Neuronal stem cell (in vitro differentiated cells): ENCODE results near the gene STPG3.

ENCODE experiments used
- DNase-seq: peaks from one replicate; pipeline ENCODE4 v3.0.0-alpha.2; 2013; ENCODE audit warnings: low spot score
- H2AFZ ChIP-seq: one replicate; pipeline ENCODE4 v1.6.1; 2013; ENCODE audit warnings: mild to moderate bottlenecking, low read length, inconsistent platforms
- H2AK5ac ChIP-seq: 2 replicates; pipeline ENCODE4 v1.6.1; 2013; ENCODE audit warnings: low read depth, mild to moderate bottlenecking, inconsistent platforms, low read length, moderate library complexity, mixed read lengths
- H2BK120ac ChIP-seq: 2 replicates; pipeline ENCODE4 v1.6.1; 2013; ENCODE audit warnings: low read depth, mild to moderate bottlenecking, inconsistent platforms, low read length, moderate library complexity, mixed read lengths
- H2BK12ac ChIP-seq: one replicate; pipeline ENCODE4 v1.6.1; 2013; ENCODE audit warnings: low read length, inconsistent platforms
- H2BK15ac ChIP-seq: 2 replicates; pipeline ENCODE4 v1.6.1; 2013; ENCODE audit warnings: mild to moderate bottlenecking, low read length, inconsistent platforms, mixed read lengths
- H2BK5ac ChIP-seq: one replicate; pipeline ENCODE4 v1.6.1; 2013; ENCODE audit warnings: inconsistent platforms, mild to moderate bottlenecking, low read length, moderate library complexity
- H3K14ac ChIP-seq: one replicate; pipeline ENCODE4 v1.6.1; 2013; ENCODE audit warnings: low read length, inconsistent platforms
- H3K18ac ChIP-seq: 2 replicates; pipeline ENCODE4 v1.6.1; 2013; ENCODE audit warnings: low read length, inconsistent platforms
- H3K23ac ChIP-seq: 2 replicates; pipeline ENCODE4 v1.6.1; 2013; ENCODE audit warnings: low read depth, mild to moderate bottlenecking, mixed read lengths, low read length, inconsistent platforms; ENCODE audit not compliant: poor library complexity
- H3K27ac ChIP-seq: replicated peaks from 3 replicates; pipeline ENCODE4 v1.5.1; 2013; ENCODE audit warnings: low read length, inconsistent platforms
- H3K27me3 ChIP-seq, 3 experiments: 2 replicates each; pipeline ENCODE4 v1.6.1; 2013; ENCODE audit warnings: low read length in 3 of 3, mild to moderate bottlenecking in 2 of 3, inconsistent platforms in 1 of 3, low read depth in 1 of 3, mixed read lengths in 1 of 3, moderate library complexity in 1 of 3; ENCODE audit not compliant: control insufficient read depth in 3 of 3, insufficient read depth in 3 of 3
- H3K36me3 ChIP-seq, 2 donors: replicated peaks in 1 of 2; 2 replicates each; pipeline ENCODE4 v1.6.1; 2013; ENCODE audit warnings: low read length in 2 of 2; ENCODE audit not compliant: control insufficient read depth in 2 of 2, insufficient read depth in 2 of 2
- H3K4ac ChIP-seq: 2 replicates; pipeline ENCODE4 v1.6.1; 2013; ENCODE audit warnings: inconsistent platforms, mild to moderate bottlenecking, low read length, moderate library complexity
- H3K4me1 ChIP-seq, 2 donors: 1 replicate in 1 of 2; 2 replicates in 1 of 2; pipeline ENCODE4 v1.6.1; 2013; ENCODE audit warnings: low read length in 2 of 2, low read depth in 1 of 2; ENCODE audit not compliant: control insufficient read depth in 2 of 2, insufficient read depth in 1 of 2
- H3K4me2 ChIP-seq: one replicate; pipeline ENCODE4 v1.6.1; 2013; ENCODE audit warnings: mild to moderate bottlenecking, low read length, inconsistent platforms; ENCODE audit not compliant: insufficient read depth, poor library complexity, severe bottlenecking
- H3K4me3 ChIP-seq, 2 donors: 2 replicates each; pipeline ENCODE4 v1.5.1; 2013; ENCODE audit warnings: low read length in 2 of 2, mild to moderate bottlenecking in 2 of 2, inconsistent platforms in 1 of 2, moderate library complexity in 1 of 2
- H3K79me1 ChIP-seq: one replicate; pipeline ENCODE4 v1.6.1; 2013; ENCODE audit warnings: low read depth, mild to moderate bottlenecking, inconsistent platforms, low read length, moderate library complexity
- H3K9ac ChIP-seq: one replicate; pipeline ENCODE4 v1.6.1; 2013; ENCODE audit warnings: mild to moderate bottlenecking, low read depth, low read length, inconsistent platforms; ENCODE audit not compliant: poor library complexity
- H3K9me3 ChIP-seq, 2 donors: replicated peaks in 1 of 2; 2 replicates each; pipeline versions ENCODE3 to v1.6.1; 2013; ENCODE audit warnings: low read length in 2 of 2, mild to moderate bottlenecking in 2 of 2, inconsistent platforms in 1 of 2, low read depth in 1 of 2, mixed read lengths in 1 of 2, moderate library complexity in 1 of 2; ENCODE audit not compliant: control insufficient read depth in 2 of 2, insufficient read depth in 1 of 2
- H4K8ac ChIP-seq: one replicate; pipeline ENCODE4 v1.6.1; 2013; ENCODE audit warnings: low read depth, mild to moderate bottlenecking, inconsistent platforms, low read length, moderate library complexity
- H4K91ac ChIP-seq: one replicate; pipeline ENCODE4 v1.6.1; 2013; ENCODE audit warnings: low read length, low read depth, mild to moderate bottlenecking, inconsistent platforms; ENCODE audit not compliant: poor library complexity
- WGBS, 2 donors: extraction: QIAGEN DNeasy Blood & Tissue Kit; methylation state at CpG; one replicate each; pipeline ENCODE4 v1.1.7; 2013; ENCODE audit warnings: missing lambda C conversion rate in 2 of 2, mixed read lengths in 1 of 2; ENCODE audit not compliant: insufficient read length in 2 of 2, insufficient replicate concordance in 1 of 2; ENCODE audit errors: extremely low coverage in 2 of 2; 5-methylcytosine and 5-hydroxymethylcytosine counted together

Gene STPG3

GRCh38 chr9:137273095-137273490 is 22.0 kb downstream of the STPG3 start:
- Histone ChIP-seq H2BK15ac (no peak overlapping the region), H3K9ac (no peak overlapping the region), H3K4me1 (peaks cover 11 to 18% of the 10 kb centered on the region in 2 donors), H2AK5ac (no peak overlapping the region), H3K36me3 (peaks cover 26 to 53% of the 10 kb centered on the region in 2 donors), H3K14ac (no peak overlapping the region), H3K27me3 (peaks cover 0 to 4% (median 0%) of the 10 kb centered on the region in 3 experiments), H2BK12ac (no peak overlapping the region), H3K27ac (no peak overlapping the region), H3K18ac (no peak overlapping the region), H2AFZ (no peak overlapping the region), H3K4me3 (no peak overlapping the region), H3K4me2 (no peak overlapping the region), H3K9me3 (no peaks in the 10 kb centered on the region), H3K23ac (no peak overlapping the region), H4K91ac (no peak overlapping the region), H3K4ac (no peak overlapping the region), H2BK5ac (peak overlapping the region; percentile 53), H3K79me1 (peaks cover 4% of the 10 kb centered on the region), H2BK120ac (no peak overlapping the region), H4K8ac (no peak overlapping the region)
- no peak for DNase-seq
- no CpG with 5 or more reads among the region's 13 CpGs for WGBS, 2 donors

- Histone ChIP-seq H4K8ac (peak overlapping the region; percentile 82), H2BK12ac (no peak overlapping the region), H3K27me3 (peaks cover 0 to 10% (median under 1%) of the 10 kb centered on the region in 3 experiments), H3K23ac (no peak overlapping the region), H3K27ac (no peak overlapping the region), H2AK5ac (no peak overlapping the region), H2AFZ (no peak overlapping the region), H2BK15ac (no peak overlapping the region), H2BK5ac (no peak overlapping the region), H3K36me3 (peaks cover 25 to 46% of the 10 kb centered on the region in 2 donors), H3K79me1 (peaks cover 4% of the 10 kb centered on the region), H3K4me1 (peaks cover 11 to 18% of the 10 kb centered on the region in 2 donors), H2BK120ac (no peak overlapping the region), H3K9me3 (peaks cover 0 to under 1% of the 10 kb centered on the region in 2 donors), H4K91ac (peak overlapping the region; percentile 53), H3K4me3 (peak overlapping the region in 1 of 2 donors; percentile 61), H3K14ac (no peak overlapping the region), H3K9ac (peak overlapping the region; percentile 79), H3K4ac (no peak overlapping the region), H3K4me2 (no peak overlapping the region), H3K18ac (no peak overlapping the region)
- DNase-seq, result no peak
- no CpG with 5 or more reads among the region's 15 CpGs for WGBS, 2 donors
Measured at GRCh38 chr9:137273611-137274320, 22.7 kb downstream of the STPG3 start.

GRCh38 chr9:137275203-137275587 is 24.1 kb downstream of the STPG3 start:
- H4K91ac ChIP-seq, result no peak overlapping the region

More at GRCh38 chr9:137275203-137275587, 24.1 kb downstream of the STPG3 start:
- H3K4me3 ChIP-seq, result no peak overlapping the region
- peak overlapping the region; percentile 39 for H2BK5ac ChIP-seq
- H3K79me1 ChIP-seq, result peaks cover 9% of the 10 kb centered on the region
- no peak overlapping the region for H3K4me2 ChIP-seq
- peak overlapping the region; percentile 85 for H2BK15ac ChIP-seq
- no peak overlapping the region for H2AFZ ChIP-seq
- no CpG with 5 or more reads among the region's 10 CpGs for WGBS, 2 donors
- H2AK5ac ChIP-seq, result peak overlapping the region; percentile 86
- H3K36me3 ChIP-seq, result peaks cover 25 to 33% of the 10 kb centered on the region in 2 donors
- no peak for DNase-seq
- no peak overlapping the region for H2BK12ac ChIP-seq
- H3K9me3 ChIP-seq, result peaks cover 3 to 12% of the 10 kb centered on the region in 2 donors
- peak overlapping the region; percentile 73 for H3K23ac ChIP-seq
- peak overlapping the region; percentile 22 for H3K27ac ChIP-seq
- peaks cover 11 to 18% of the 10 kb centered on the region in 2 donors for H3K4me1 ChIP-seq
- H4K8ac ChIP-seq, result no peak overlapping the region
- peak overlapping the region; percentile 21 for H3K14ac ChIP-seq
- H3K4ac ChIP-seq, result peak overlapping the region; percentile 66
- H3K9ac ChIP-seq, result no peak overlapping the region
- H3K27me3 ChIP-seq, result peaks cover 0 to 24% (median 9%) of the 10 kb centered on the region in 3 experiments
- no peak overlapping the region for H2BK120ac ChIP-seq
- no peak overlapping the region for H3K18ac ChIP-seq
